ENCODE results near the gene SDC3.

SDC3 gene

DNA sequence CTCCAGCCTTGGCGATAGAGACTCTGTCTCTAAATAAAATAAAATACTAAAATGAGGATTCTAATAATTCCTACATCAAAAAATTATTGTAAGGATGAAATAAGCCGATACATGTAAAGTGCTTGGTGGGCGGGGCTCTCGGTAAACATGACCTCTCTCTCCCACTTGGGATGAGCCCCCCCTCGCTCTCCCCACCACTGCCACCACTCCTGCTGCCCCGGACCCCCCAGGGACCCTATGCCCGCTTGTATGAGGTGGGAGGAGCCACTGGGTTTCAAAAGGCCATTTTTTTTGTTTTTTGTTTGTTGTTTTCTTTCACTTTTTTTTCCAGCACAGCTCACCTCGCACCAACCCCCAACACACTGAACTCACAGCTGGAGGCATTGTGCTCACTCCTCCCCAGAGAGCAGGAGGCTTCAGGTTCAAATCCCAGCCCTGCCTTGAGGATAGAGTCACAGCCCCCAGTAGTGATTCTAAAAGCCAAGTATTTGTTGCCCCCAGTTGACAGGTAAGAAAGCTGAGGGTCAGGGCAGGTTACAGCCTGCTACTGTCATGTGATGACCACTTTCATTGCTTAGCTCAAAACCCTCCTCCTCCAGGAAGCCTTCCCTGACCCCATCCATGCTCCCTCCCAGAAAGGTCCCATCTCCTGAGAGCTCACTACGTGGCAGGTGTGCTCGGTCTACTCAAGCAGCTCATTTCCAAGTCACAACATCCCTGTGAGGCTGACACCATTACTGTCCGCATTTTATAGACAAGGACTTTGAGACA is 4.2 kb downstream of the SDC3 start:
- DNase-seq, result no peak

GRCh38 chr1:30903343-30904034 is 5.1 kb downstream of the SDC3 start:
- DNase-seq, result no peak

DNA sequence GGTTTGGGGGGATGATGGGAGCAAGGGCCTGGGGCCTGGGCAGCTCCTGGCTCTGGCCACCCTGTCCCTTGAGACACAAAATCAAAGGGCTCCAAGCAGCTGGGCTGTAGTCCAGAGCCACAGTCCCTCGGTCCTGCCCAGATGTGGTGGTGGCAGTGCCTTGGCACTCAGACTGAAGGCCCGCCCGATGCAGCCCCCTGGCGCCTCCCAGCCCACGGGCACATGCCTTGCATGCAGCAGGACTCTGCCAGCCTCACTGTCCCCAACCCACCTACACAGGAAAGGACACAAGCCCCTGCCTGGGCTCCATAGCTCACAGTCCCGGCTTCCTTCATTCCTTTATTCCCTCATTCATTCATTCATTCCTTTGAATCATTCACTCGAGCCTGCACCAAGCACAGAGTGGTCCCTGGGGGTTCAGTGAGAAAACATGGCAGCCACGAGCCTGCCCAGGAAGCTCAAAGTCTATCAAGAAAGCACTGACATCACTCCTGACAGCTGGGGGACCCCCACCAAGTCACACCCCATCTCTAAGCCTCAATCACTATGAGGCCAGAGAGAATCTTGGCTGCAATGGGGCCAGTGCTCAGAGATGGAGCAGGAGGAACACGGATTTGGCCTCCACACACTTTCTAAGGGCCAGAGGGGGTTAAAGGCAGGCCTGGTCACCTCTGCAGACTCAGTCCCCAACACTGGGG is 5.8 kb downstream of the SDC3 start:
- DNase-seq, result no peak

DNA sequence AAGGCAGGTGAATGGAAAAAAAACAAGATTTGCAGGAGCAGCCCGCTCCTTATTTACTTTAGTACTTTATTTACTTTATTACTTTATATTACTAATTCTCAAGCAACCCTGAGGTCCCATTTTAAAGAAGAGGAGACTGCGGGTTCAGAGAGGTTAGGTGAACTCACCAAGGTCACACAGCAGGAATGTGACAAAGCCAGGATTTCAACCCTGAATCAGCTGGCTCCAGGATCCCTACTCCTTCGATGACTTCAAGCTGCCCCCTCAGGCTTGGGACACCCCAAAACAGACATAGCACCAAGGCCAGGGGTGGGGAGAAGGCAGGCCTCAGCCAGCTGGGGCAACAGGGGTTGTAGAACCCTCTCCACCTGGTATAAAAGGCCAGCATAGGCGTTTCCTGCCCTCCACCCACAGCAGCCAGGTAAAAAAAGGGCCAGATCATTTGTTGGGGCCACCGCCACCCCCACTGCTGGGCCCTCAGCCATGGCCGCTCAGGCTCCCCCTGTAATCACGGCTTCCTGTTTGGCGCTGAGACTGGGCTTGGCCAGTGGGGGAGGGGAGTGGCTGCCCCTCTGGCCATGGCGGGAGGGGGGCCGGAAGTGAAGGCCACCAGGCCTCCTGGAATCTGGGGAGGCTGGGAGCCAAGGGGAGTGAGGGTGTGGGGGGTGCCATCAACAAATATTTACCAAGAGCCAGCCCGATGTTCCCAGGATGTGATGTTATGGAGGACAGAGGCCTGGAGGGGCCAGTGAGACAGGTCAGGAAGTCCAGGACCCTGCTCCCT is 6.6 kb downstream of the SDC3 start:
- no peak for DNase-seq

GRCh38 chr1:30900931-30901560 is 7.5 kb downstream of the SDC3 start:
- no peak for DNase-seq

GRCh38 chr1:30900486-30900885 is 8.1 kb downstream of the SDC3 start:
- DNase-seq, result no peak

- no peak for DNase-seq
Measured at GRCh38 chr1:30899577-30900389, 8.8 kb downstream of the SDC3 start.

DNA sequence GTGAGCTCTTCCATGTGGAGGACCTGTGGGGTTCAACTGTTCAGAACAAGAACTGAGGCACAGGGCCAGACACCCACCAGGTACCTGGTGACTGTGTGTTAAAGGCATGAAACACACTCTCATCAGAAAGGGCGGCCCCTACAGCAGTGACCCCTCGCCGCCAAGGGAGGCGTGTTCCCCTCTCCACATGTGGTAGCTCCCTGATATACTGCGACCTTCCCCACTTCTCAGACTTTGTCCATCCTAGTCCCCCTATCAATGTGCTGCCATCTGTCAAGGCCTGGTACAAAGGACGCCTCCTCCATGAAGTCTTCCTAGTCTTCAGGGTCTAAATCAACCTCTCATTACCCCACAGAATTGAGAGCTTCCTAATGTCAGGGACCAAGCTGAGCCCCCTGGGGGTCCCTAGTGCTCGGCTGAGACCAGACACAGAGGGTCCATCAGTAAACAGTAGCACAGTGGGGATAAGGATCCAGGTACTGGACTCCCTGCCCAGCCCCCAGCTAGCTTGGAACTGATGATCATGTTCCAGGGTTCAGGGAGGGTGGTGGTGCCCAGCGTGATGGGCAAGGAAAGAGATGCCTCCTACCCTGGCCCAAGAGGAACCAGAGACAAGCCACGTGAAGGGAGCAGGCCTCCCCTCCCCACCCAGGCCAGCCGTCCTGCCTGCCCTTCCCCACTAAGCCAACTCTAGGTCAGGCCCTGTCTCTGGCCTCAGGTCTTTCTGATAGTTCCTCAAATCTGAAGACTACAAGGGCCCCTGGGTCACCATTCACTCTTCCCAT is 10.3 kb downstream of the SDC3 start:
- no peak for DNase-seq

DNA sequence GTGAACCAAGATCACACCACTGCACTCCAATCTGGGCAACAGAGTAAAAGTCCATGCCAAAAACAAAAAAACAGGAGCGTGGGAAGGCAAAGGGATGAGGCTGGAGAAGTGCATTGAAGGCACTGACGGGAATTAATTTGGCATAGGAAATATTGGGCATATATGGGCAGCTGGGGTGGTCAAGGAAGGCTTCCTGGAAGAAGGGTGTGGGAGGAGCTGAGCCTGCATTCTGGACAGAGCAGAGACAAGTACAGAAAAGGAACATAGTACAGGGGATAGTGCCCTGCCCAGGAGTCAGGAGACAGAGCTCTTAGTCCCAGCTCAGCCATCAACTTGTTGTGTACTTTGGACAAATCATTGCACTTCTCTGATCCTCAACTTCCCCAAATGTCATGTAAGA is 11.7 kb downstream of the SDC3 start:
- no peak for DNase-seq

DNA sequence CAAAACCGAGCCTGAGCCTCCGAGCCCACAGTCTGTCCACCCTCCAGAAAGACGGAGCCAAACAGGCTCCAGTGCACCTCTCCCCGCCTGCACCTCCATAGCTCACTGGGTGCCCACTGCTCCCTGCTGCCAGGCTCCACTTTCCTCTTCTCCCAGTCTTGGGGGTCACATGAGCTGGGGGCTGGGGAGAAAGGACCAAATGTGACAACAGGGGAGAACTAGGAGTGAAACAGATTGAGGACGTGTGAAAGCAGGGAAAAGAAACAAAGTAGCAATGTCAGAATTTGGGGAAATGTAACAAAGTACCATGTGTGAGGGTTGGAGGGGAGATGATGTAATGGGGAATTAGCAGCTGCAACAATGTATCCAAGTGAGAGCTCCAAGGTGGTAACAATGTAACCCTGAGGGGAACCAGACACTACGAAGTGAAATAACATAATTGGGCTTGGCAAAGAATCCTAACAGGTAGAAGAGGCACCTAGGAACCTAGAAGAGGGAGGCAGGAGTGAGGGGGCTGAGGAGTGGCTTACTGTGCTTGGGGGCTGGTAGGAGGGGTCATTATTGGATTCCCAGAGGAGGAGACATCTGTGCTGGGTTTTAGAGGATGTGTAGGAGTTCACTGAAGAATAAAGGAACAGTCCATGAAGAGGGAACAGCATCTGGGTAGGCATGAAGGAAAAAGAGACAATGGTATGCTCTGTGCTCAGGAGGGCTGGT is 12.5 kb downstream of the SDC3 start:
- no peak for DNase-seq

GRCh38 chr1:30895382-30895943 is 13.1 kb downstream of the SDC3 start:
- DNase-seq, result no peak

- no peak for DNase-seq
Measured at GRCh38 chr1:30894508-30894973, 14.0 kb downstream of the SDC3 start.

- no peak for DNase-seq
Measured at GRCh38 chr1:30893776-30894507, 14.6 kb downstream of the SDC3 start.

DNA sequence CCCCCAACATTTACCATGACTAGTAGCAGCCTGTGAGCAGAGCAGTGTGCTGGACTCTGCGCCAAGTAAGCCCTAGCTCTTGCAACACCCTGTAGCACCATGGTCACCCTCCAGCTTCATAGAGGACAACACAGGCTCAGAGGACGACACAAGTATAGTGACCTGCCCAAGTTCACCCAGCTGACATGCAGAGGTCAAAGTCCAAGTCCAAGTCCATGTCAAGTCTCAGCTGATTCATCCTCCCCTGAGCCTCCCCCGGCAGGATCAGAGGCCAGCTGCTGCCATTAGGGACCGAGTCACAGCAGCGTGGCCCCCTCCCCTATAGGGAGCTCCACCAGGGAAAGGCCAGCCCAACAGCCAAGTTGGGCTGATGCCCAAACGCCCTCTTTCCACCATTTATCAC is 15.9 kb downstream of the SDC3 start:
- no peak for DNase-seq

DNA sequence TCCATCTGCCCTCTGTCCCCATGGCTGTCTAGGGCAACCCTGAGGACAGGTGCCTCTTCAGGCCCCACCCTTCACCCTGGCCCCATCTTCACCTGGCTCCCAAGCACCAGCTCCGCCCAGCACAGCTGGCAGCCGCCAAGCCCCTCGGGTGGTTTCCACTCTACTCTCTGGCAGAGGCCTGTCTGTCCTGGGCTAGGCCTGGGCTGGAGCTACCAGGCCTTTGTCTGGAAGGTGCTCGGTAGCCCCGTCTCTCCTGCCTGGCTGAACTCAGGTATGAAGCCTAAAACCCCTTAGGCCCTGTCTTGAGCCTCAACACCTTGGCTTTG is 17.4 kb downstream of the SDC3 start:
- no peak for DNase-seq

DNA sequence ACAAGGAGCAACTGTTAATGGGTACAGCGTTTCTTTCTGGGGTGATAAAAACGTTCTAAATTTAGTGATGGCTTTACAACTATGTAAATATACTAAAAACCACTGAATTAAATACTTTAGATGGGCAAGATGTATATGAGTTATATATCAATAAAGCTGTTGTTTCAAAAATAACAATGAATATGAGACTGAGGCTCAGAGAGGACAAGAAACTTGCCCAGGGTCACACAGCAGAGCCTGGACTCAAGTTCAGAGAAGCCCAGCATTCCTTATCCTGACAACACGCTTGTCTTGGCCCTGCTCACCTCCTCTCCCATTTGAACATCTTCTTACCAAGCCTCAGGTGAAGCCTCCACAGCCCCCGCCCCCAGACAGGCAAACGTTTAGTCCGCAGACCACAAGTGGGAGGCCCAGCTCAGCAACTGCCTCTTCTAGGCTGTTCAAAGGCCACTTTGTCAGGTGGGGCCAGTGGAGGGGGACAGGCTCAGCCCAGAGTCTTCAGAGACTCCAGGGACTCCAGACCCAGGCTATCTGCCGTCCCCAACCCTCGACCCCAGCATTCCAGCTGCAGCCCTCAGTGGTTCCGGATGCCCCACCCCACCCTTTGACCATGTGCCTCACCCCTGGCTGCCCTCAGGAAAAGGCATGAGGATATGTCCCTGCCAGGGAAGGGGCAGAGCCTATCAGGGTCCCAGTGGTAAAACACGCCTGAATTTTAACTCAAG is 17.9 kb downstream of the SDC3 start:
- DNase-seq, result no peak

- no peak for DNase-seq
Measured at GRCh38 chr1:30889511-30889910, 19.0 kb downstream of the SDC3 start.

DNA sequence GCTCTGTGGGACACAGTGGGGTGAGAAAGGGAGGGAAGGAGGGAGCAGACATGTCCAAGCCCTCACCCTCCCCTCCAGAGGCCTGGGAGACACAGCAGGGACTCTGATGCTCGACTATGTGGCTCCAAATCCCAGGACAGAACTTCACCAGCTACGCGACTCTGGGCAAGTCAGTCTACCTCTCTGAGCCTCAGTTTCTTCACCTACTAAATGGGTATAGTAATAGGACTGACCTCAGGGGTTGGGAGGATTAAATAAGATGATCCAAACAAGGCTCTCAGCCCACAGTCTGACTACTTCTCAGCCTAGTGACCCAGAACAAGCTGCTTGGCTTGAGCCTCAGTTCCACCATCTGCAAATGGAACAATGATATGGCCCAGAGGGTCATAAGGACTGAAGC is 19.6 kb downstream of the SDC3 start:
- no peak for DNase-seq

GRCh38 chr1:30888391-30888790 is 20.2 kb downstream of the SDC3 start:
- DNase-seq, result no peak
